Activated naive CD4-positive, alpha-beta T cell treated with anti-CD3 and anti-CD28 coated beads, Interleukin-2, amount 50 U/mL, for 16 hours (primary cell): Measurements from ENCODE around the gene TARBP2.
"Not testable (repeated sequence)": the region's sequence is repeated elsewhere in the genome, so short reads cannot be mapped to it uniquely, and the experiment has no call there.

Experiments
- DNase-seq: peaks from one replicate; pipeline ENCODE4 v3.0.0-alpha.2; 2020

Gene TARBP2

DNA sequence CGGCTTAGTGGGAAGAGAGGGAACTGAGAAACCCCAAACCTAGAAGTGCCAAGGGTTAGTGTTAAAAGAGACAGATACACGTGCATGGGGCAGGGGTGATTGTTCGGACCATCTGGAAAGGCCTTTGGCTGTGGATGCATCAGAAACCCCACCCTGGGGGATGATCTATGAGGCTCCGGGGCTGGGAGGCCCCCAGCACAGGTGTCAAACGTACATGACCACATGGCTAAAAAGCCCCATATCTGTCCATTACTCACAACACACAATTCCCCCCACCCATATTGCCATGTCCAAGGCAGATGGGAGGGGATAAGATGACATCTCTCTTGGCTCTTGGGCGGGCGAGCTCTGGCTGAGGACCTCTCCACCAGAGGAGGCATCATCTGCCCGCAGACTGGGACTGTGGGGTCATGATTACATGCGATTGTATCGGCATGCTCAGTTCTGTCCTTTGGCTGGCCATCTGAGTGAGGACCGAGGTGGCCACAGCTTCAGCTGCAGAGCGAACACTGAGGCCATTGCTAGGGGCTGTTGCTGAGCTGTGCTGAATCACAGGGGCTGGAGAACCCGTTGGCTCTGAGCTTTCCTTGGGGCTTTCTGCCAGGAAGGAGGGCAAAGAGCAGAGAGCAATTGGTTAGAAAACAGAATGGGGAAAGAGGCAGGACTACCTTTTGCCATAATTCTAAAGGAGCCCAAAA is 15.8 kb downstream of the TARBP2 start:
- no peak for DNase-seq

DNA sequence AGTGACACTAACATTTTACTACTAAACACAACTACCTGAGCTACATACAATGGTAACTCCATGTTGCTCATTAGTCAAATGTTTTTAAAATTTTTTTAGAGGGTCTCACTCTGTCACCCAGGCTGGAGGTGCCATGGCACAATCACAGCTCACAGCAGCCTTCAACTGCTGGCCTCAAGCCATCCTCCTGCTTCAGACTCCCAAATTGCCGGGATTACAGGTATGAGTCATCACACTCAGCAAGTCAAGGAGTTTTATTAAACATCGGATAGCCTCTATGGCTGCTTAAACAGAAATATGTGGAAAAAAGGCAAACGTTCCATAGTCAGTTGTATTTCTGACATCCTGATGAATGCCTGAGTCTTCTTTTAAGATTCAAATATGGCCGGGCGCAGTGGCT is 17.3 kb downstream of the TARBP2 start:
- no peak for DNase-seq

DNA sequence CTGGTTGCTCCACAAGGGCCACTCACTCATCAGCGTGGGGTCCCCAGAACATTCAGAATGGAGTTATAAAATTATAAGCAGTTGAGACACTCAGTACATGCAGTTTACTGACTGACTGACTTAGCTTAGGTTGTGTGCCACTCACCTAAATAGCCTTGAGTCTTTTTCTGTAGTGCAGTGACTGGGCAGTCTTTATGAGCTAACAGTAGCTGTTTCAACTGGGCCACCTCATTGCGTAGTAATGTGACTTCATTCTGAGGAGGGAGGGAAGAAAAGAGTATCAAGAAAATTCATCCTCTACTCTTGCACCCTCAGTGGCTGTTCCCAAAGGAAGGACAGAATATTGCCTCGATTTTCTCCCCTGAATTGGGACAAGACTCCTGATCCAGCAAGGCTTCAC is 22.0 kb downstream of the TARBP2 start:
- no peak for DNase-seq

DNA sequence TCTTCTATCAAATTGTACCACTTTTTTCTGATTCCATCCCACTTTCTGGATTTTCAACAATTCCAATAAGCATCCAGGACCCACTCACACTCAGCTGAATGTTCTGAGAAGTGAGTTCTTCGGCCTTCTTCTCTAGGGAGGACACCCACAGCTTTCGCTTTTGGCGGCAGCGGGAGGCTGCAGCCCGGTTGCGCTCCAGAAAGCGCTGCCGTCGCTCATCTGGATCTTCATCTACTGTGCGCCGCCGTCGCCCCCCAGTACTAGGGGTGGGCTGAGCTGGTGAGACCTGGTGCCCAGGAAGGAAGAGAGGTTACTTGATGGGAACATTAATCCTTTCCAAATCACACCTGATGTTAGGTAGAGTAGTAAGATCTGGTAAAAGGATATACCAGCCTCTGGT is 23.4 kb downstream of the TARBP2 start:
- DNase-seq = no peak

DNA sequence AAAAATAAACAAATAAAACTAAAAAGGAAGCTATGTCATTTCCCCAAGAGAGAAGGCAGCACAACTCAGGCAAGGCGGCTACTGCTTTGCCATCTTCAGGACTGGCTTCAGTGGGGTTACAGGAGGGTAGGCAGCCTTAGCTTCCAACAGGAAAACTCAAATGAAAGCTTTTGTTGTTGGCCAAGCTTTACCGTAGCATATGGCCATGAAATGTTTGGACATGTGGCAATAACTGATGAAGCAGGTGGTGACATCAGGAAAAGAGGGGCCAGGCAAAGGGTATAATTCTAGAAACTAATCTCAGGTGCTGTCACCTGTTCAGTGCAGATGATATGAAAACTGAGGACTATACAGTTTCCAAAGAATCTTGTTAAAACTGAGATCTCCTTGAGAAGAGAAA is 29.0 kb downstream of the TARBP2 start:
- no peak for DNase-seq

DNA sequence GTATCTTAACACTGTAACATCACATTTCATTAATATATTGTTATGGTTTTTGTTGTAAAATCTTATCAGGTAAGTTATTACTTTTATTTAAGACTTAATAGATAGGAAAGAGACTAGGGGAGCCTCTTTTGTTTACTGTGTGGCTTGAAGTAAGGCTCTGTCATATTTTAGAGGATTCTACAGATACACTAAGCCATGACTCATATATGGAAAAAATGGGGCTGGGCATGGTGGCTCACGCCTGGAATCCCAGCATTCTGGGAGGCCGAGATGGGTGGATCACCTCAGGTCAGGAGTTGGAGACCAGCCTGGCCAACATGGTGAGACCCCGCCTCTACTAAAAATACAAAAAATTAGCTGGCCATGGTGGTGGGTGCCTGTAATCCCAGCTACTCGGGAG is 29.8 kb downstream of the TARBP2 start:
- no peak for DNase-seq

DNA sequence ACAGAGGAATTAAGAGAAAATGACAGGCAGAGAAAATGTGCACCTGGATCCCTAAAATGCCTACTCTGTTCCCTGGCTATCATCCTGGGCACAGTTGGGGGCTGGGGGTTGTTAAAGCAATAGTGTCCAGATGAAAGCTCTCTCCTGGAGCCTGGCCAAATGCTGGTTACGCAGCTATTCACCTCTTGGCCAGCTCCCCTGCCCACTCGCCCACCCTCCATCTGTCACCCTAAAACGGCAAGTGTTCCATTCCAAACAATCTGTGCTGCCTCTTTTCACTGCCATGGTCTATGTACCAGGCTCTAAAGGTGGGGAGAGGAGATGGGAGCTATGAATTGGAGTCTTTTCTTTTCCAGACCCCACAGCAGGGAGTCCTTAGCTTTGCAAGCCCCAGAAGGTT is 30.9 kb downstream of the TARBP2 start:
- no peak for DNase-seq

DNA sequence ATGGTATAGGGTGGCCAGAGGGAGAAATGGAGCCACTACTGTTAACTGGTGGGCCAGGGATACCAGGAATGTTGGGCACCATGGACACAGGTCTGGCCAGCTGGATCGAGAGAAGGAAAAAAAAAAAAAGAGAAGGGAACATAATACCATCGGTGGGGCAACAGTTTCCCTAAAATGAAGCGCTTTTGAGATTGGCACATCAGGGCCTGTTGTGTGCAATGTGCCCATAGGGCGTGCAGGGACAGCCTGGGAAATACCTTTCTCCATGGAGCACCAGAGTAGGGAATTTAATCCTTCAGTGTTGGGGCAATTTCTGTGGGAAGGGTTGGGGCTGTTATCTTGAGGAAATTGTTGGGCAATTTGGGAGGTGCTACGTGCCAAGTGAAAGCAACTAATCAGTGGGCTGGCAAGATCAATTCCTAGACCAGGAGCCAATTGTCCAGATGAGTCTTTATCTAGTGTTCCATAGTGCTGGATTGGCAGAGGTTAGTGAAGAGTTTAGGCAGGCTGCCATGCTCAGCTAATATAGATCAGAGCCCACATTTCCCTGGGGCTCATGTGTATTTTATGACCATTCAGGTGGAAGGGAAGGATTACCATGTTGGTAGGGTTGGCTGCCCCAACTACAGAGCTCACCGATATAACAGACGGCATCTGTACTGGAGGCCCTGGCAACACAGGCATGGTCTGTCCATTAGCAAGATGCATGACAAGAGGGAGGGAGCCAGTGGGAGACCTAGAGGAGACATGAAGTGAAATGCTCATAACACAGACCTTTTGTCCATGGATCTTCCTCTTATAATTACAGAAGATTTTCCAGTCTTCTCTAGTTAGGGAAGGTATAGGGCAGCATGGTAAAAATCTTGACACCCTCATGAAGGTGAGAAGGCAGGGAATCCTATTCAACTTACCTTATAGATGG is 31.7 kb downstream of the TARBP2 start:
- no peak for DNase-seq

DNA sequence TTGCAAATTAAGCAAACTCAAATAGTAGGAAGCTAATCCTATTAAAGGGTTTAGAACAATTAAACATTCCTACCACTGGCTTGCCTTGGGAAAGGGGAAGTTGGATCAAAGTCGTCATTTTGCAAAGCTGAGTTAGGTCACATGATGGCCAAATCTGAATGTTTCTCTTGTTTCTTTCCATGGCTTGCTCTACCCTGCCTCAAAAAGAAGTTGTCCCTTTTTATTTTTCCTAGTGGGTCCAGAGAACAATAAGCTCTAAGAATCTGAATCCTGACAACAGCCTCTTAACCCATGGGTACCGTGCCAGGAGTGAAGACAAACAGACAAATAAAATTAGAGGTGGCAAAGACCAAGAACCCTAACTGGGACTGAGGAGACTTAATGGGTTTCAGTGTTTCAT is 32.4 kb downstream of the TARBP2 start:
- no peak for DNase-seq

DNA sequence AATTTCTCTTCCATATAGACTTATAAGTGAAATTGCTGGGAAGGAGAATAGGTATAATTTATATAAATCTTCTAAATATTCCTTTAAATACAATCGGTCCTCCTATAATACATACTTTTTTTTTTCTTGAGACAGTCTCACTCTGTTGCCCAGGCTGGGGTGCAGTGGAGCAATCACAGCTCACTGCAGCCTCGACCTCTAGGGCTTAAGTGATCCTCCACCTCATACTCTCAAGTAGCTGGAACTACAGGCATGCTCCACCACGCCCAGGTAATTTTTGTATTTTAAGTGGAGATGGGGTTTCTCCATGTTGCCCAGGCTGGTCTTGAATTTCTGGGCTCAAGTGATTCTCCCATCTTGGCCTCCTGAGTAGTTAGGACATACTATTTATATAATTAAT is 35.9 kb downstream of the TARBP2 start:
- DNase-seq = no peak

DNA sequence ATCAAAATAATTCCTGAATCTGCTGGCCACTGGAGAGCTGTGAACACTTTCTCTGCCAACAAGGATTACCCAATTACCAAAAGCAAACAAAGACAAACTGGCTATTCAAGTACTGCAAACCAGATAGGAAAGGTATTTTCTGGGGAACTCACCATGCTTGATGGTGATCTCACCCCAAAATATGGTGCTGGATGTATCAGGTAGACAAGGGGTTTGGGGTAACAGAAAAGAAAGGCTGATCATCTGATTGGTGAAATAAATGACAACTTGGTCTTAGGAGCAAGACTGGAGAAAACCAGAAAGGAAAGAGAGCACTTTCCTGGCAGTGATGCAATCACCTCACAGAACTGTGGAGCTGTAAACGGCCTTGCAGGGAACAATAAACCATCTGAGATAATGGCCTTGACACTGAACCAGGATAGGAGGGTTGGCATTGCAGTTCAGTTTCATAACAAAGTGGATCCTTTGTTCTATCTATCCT is 37.2 kb downstream of the TARBP2 start:
- no peak for DNase-seq

DNA sequence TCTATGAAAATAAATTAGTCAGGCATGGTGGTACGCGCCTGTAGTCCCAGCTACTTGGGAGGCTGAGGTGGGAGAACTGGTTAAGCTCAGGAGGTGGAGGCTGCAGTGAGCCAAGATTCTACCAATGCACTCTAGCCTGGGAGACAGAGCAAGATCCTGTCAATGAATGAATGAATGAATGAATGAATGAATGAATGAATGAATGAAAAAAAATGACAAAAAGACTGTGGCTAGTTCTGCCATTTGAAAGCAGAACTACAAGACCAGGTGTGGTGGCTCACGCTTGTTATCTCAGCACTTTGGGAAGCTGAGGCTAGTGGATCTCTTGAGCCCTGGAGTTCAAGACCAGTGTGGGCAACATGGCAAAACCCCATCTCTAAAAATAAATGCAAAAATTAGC is 38.4 kb downstream of the TARBP2 start:
- no peak for DNase-seq

DNA sequence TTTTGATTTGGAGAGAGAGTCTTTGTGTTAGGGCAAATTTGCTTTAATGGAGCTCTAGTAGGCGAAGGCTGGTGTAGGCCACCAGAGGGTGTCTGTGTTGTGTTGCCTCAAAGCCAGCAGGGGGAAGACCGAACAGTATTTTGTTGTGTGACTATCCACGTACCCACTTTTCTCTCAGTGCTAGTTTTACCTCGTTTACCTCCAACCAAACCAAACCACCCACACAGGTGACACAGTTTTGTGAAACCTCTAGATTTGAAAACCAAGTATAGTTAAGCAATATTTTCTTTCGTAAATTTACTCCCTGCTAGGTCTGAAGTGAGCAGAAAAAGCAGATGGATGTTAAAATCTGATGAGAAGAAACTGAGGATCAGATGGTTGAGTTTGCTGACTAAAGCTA is 42.5 kb downstream of the TARBP2 start:
- DNase-seq = peak; percentile 57

DNA sequence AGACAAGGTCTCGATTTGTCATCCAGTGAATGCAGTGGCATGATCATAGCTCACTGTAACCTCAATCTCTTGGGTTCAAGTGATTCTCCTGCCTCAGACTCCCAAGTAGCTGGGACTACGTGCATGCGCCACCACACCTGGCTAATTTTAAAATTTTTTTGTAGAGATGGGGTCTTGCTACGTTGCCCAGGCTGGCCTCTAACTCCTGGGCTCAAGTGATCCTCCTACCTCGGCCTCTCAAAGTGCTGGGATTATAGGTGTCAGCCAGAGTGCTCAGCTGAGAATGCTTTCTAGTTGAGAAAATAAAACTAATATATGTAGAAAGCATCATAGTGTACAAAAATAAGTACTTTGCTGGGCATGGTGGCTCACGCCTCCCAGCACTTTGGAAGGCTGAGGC is 47.3 kb downstream of the TARBP2 start:
- not testable (repeated sequence) for DNase-seq

DNA sequence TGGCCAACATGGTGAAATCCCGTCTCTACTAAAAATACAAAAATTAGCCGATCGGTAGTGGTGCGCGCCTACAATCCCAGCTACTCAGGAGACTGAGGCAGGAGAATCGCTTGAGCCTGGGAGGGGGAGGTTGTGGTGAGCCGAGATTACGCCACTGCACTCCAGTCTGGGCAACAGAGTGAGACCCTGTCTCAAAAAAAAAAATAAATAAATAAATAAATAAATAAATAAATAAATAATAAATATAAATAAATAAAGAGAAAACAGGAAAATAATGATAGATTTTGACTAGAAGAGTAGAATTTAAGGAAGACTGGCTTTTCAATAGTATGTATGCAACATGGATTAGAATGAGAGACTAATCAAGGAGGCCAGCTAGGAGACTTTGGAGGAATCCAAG is 49.0 kb downstream of the TARBP2 start:
- not testable (repeated sequence) for DNase-seq

DNA sequence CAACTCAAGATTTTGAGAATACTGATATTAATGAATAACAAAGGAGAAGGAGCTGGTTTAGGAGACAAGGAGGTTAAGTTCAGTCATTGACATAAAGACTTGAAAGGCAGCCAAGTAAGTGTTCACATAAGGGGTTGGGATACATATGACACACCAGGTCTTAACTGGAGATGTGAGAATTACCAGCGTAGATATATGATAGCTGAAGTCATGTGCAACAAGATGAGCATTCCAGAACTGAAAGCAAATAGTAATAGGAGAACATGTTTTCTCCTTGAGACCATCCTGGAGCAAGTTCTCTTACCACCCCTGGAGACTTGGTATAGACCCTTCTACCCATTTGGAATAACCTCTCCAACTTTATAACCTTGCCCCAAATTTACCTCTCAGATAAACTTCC is 49.5 kb downstream of the TARBP2 start:
- no peak for DNase-seq

DNA sequence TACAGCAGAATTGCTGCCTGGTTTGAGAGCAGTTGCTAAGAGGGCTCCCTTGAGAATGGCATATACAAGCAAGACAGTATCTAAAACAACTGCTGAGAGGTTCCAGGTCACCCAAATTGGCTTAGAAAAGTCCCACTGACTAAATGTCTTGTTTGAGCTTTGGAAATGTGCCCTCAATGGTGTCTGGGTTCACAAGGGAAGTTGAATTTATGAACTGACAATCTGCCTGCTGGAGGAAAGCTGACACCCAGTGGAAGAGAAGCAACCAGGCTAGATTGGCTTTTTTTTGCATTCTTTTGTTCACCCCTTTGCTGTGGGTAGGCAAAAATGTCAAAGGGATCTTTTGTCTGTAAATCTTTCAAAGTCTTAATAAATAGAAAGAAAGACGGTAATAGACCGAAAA is 50.8 kb downstream of the TARBP2 start:
- DNase-seq = no peak

DNA sequence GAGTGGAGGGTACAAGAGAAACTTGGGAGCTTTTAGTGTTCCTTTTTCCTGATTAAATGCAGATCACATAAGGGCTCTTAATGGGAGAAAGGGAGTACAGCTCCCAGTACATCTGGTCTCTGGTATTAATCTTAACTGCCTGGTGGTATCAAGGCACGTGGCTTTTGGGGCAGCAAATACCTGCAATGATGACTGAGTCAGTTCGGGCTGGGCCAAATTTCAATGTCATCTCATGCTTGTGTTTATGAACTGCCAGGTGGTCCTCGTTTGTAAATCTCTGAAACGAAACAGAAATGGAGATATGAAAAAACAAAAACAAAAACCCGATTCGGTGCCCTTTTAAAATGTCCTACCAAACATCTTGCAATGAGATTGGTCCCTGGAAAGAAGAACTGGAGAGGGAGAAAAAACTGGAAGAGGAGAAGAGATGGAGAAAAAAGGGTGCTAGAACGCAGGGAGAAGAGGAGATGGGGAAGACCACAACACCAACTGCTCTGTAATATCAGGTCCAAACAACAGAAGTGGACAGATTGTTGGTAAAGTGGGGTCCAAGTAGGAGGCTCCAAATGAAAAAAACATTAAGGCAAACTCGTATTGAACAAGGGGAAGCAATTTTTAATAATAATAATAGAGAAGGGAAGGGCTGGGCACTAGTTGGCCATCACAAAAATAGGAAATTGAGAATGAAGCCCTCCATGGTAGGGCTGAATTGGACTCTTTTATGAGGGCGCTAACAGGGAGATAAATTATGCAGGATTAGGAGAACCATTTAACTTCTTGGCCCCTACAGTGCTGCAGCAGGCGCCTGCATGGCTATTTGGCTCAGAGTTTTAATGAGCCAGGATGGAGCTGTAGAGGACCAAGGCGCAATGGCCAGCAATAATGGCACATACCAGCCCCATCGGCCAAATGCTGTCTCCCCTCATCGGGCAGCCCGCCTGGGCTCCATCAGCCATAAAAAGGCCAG is 51.6 kb downstream of the TARBP2 start:
- DNase-seq = no peak
